NT2/D1 (cell line): Measurements from ENCODE around the gene SIX1.

ENCODE experiments used
- SUZ12 ChIP-seq: IDR thresholded peaks from 2 replicates; pipeline ENCODE4 v1.6.1; 2011; ENCODE audit not compliant: insufficient read length, insufficient read depth; ENCODE audit errors: extremely low read depth
- YY1 ChIP-seq: IDR thresholded peaks from 2 replicates; pipeline ENCODE4 v1.6.1; 2011; ENCODE audit not compliant: insufficient read length, insufficient read depth
- ZNF274 ChIP-seq: IDR thresholded peaks from 2 replicates; pipeline ENCODE4 v1.6.1; 2011; ENCODE audit warnings: mild to moderate bottlenecking, low read depth, low read length

GRCh38 chr14:60680511-60680910, 31.2 kb upstream of the SIX1 start:
- TF ChIP-seq YY1 (no peak), ZNF274 (no peak), SUZ12 (no peak)
